B cell (primary cell): Measurements from ENCODE around the gene TPCN1. TPM values are rescaled to one million over a fixed set of nuclear protein-coding genes. Genes with fewer than 3 reads are reported as not detected.
"Not testable (repeated sequence)": the region's sequence is repeated elsewhere in the genome, so short reads cannot be mapped to it uniquely, and the experiment has no call there.

Experiments used
- ATAC-seq: fragments of 200-7000 bp; cut with Tn5 transposase; one replicate; pipeline ENCODE4 v1.10.0; 2021; ENCODE audit warnings: low read depth, mild to moderate bottlenecking, moderate number of reproducible peaks, moderate library complexity
- CTCF ChIA-PET: fragments of 350-600 bp; sonication (Branson Sonifier 250); formaldehyde crosslinking; loops from one replicate; lab custom pipeline; 2021; ENCODE audit warnings: antibody characterized with exemption, inconsistent platforms; lab: Charles Lee
- POLR2A ChIA-PET: fragments of 350-600 bp; sonication (Branson Sonifier 250); formaldehyde crosslinking; loops from one replicate; lab custom pipeline; 2021; ENCODE audit warnings: antibody characterized with exemption; lab: Charles Lee
- DNase-seq: peaks from one replicate; pipeline ENCODE4 v3.0.0; 2013
- H2AFZ ChIP-seq: 2 replicates; pipeline ENCODE4 v1.6.1; 2012; ENCODE audit warnings: mild to moderate bottlenecking, low read depth, low read length; ENCODE audit not compliant: insufficient read depth, poor library complexity, severe bottlenecking
- H3K27ac ChIP-seq, 2 donors: 1 replicate in 1 of 2; 2 replicates in 1 of 2; pipeline ENCODE4 v1.5.1; 2012 to 2013; ENCODE audit warnings: low read length in 2 of 2, mild to moderate bottlenecking in 2 of 2, moderate library complexity in 1 of 2
- H3K27me3 ChIP-seq, 4 experiments: fragments of 200-600 bp in 1 of 4; sonication (generic) in 1 of 4; replicated peaks in 1 of 4; 1 replicate in 2 of 4; 2 replicates in 2 of 4; pipeline versions ENCODE4 v1.6.1 to v1.7.0; 2013 to 2016; ENCODE audit warnings: low read length in 3 of 4, mild to moderate bottlenecking in 2 of 4, mixed read lengths in 1 of 4, moderate library complexity in 1 of 4; ENCODE audit not compliant: insufficient read depth in 4 of 4, control insufficient read depth in 3 of 4; ENCODE audit errors: control extremely low read depth in 1 of 4
- H3K36me3 ChIP-seq, 2 experiments: replicated peaks in 1 of 2; 1 replicate in 1 of 2; 2 replicates in 1 of 2; pipeline versions ENCODE4 v1.6.1 to v1.7.1; 2013; ENCODE audit warnings: low read length in 1 of 2; ENCODE audit not compliant: insufficient read depth in 2 of 2, control insufficient read depth in 1 of 2; ENCODE audit errors: control extremely low read depth in 1 of 2, extremely low read depth in 1 of 2
- H3K4me1 ChIP-seq, 2 donors: fragments of 200-600 bp in 1 of 2; sonication (generic) in 1 of 2; 1 replicate in 1 of 2; 2 replicates in 1 of 2; pipeline versions ENCODE4 v1.5.1 to v1.6.1; 2013 to 2017; ENCODE audit warnings: low read length in 2 of 2; ENCODE audit not compliant: control insufficient read depth in 2 of 2, insufficient read depth in 2 of 2
- H3K4me2 ChIP-seq: replicated peaks from 2 replicates; pipeline ENCODE3; 2012; ENCODE audit warnings: mild to moderate bottlenecking, low read depth, low read length; ENCODE audit not compliant: poor library complexity, severe bottlenecking
- H3K4me3 ChIP-seq, 5 experiments: fragments of 200-600 bp in 1 of 5; sonication (generic) in 1 of 5; 1 replicate in 3 of 5; 2 replicates in 2 of 5; pipeline versions ENCODE4 v1.5.1 to v1.7.0; 2011 to 2016; ENCODE audit warnings: low read length in 4 of 5, mild to moderate bottlenecking in 4 of 5, low read depth in 2 of 5, control low read depth in 1 of 5, moderate library complexity in 1 of 5; ENCODE audit not compliant: insufficient read depth in 1 of 5; ENCODE audit errors: control extremely low read depth in 1 of 5, extremely low read depth in 1 of 5
- H3K79me2 ChIP-seq: fragments of 200-600 bp; sonication (generic); one replicate; pipeline ENCODE4 v1.6.0; 2016; ENCODE audit warnings: low read length; ENCODE audit not compliant: control insufficient read depth, insufficient read depth
- H3K9ac ChIP-seq: fragments of 200-600 bp; sonication (generic); 2 replicates; pipeline ENCODE4 v1.6.1; 2017; ENCODE audit warnings: mild to moderate bottlenecking, low read length, moderate library complexity
- H3K9me3 ChIP-seq, 3 donors: one replicate each; pipeline versions ENCODE4 v1.6.1 to v1.7.1; 2013; ENCODE audit warnings: low read length in 2 of 3; ENCODE audit not compliant: control insufficient read depth in 2 of 3, insufficient read depth in 1 of 3; ENCODE audit errors: control extremely low read depth in 1 of 3
- H4K20me1 ChIP-seq: 2 replicates; pipeline ENCODE4 v1.6.0; 2012; ENCODE audit warnings: mild to moderate bottlenecking, low read length; ENCODE audit not compliant: insufficient read depth, control insufficient read depth, poor library complexity, severe bottlenecking
- H3K27ac Mint-ChIP-seq: one replicate; pipeline ENCODE4 v1.8.0; 2021; ENCODE audit warnings: mixed read lengths
- H3K27me3 Mint-ChIP-seq: one replicate; pipeline ENCODE4 v1.8.0; 2021; ENCODE audit warnings: mixed read lengths
- H3K4me1 Mint-ChIP-seq: one replicate; pipeline ENCODE4 v1.8.0; 2021; ENCODE audit warnings: mixed read lengths
- H3K4me3 Mint-ChIP-seq: one replicate; pipeline ENCODE4 v1.8.0; 2021; ENCODE audit warnings: mixed read lengths
- H3K9me3 Mint-ChIP-seq: one replicate; pipeline ENCODE4 v1.8.0; 2022; ENCODE audit warnings: mixed read lengths; ENCODE audit not compliant: insufficient read depth
- CTCF ChIP-seq: fragments of 200-600 bp; IDR thresholded peaks from one replicate; pipeline ENCODE4 v1.8.0; 2022; ENCODE audit warnings: antibody characterized with exemption, mild to moderate bottlenecking
- EZH2 ChIP-seq: IDR thresholded peaks from 2 replicates; pipeline ENCODE4 v1.6.1; 2012; ENCODE audit warnings: borderline replicate concordance, low read depth, mild to moderate bottlenecking, moderate library complexity, low read length; ENCODE audit not compliant: insufficient read depth, poor library complexity, severe bottlenecking
- WGBS: methylation state at CpG from one replicate; pipeline ENCODE4 v1.1.5; 2013; ENCODE audit warnings: missing lambda C conversion rate; ENCODE audit not compliant: insufficient coverage; 5-methylcytosine and 5-hydroxymethylcytosine counted together
- intact Hi-C: fragments of 100-400 bp; cut with micrococcal nuclease; formaldehyde crosslinking; loops from one replicate; pipeline ENCODE4 v1.10.0; 2022
- polyA plus RNA-seq: library from polyadenylated mRNA; depleted of rRNA; stranded (reverse); fragments of >200 nt; gene quantifications from 2 replicates; pipeline ENCODE4 v1.2.3, GENCODE V29; 2012
- total RNA-seq, 2 donors: library from RNA; stranded (reverse); fragments of 120-200 nt in 1 of 2; gene quantifications; 1 replicate in 1 of 2; 2 replicates in 1 of 2; pipeline versions ENCODE4 v1.2.3 to v1.2.4, GENCODE V29; 2013 to 2022

TPCN1 gene
- total and polyA plus RNA-seq, 2 donors (not counting 1 experiment from before 2014, with no cell fraction given), result 80.8 to 258 TPM

- no peak overlapping the region for H3K4me3 ChIP-seq
- Mint-ChIP-seq H3K27ac (peak overlapping the region; percentile 27), H3K4me1 (peaks cover 55% of the 10 kb centered on the region), H3K9me3 (no peaks in the 10 kb centered on the region), H3K4me3 (no peak overlapping the region), H3K27me3 (no peaks in the 10 kb centered on the region)
- WGBS, result 90% methylated on average over 2 of the region's 3 CpGs
- H3K36me3 ChIP-seq, result no peaks in the 10 kb centered on the region
- ChIA-PET POLR2A (interaction anchor here (3.7 kb wide), 1 partner anchor 18 kb away, joined by 22 read pairs; the partner anchor contains the start of gene TPCN1), CTCF (interaction anchor here (0.6 to 3.2 kb wide), 5 partner anchors 9 to 221 kb away, joined by 3 to 14 read pairs (median 3); no protein-coding TSS in a partner anchor)
- H3K9ac ChIP-seq, result no peak overlapping the region
- intact Hi-C loops, result loop anchor here (5.0 to 10.0 kb wide), 2 partner anchors 152 to 1770 kb away; partner anchors contain the start of gene PLBD2
- DNase-seq (no peak), ATAC-seq (no peak)
- H3K79me2 ChIP-seq, result no peaks in the 10 kb centered on the region
- TF ChIP-seq CTCF, result no peak
- no peak for TF ChIP-seq EZH2
- peaks cover 34 to 40% of the 10 kb centered on the region in 2 donors for H3K4me1 ChIP-seq
- peaks cover 0 to 6% (median 0%) of the 10 kb centered on the region in 3 donors for H3K9me3 ChIP-seq
- H3K27ac ChIP-seq, result no peak overlapping the region
- H3K27me3 ChIP-seq, result no peaks in the 10 kb centered on the region
- H3K4me2 ChIP-seq, result no peak overlapping the region
- no peaks in the 10 kb centered on the region for H4K20me1 ChIP-seq
- no peak overlapping the region for H2AFZ ChIP-seq
These were observed 16.5 kb upstream of the TPCN1 start for GRCh38 chr12:113204804-113205203.

DNA sequence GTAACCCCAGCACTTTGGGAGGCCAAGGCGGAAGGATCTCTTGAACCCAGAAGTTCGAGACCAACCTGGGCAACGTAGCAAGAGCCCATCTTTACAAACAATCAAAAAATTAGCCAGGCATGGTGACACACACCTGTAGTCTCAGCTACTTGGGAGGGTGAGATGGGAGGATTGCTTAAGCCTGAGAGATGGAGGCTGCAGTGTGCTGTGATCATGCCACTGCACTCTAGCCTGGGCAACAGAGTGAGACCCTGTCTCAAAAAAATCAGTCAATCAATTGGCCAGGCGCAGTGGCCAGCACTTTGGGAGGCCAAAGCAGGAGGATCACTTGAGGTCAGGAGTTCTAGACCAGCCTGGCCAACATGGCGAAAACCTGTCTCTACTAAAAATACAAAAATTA lies 14.5 kb upstream of the TPCN1 start:
- H3K9me3 Mint-ChIP-seq, H3K79me2 ChIP-seq, DNase-seq, H3K4me3 Mint-ChIP-seq, H4K20me1 ChIP-seq, H3K36me3 ChIP-seq, ATAC-seq, H3K4me3 ChIP-seq, H3K27me3 ChIP-seq, H3K27me3 Mint-ChIP-seq, H2AFZ ChIP-seq, H3K27ac ChIP-seq, H3K4me2 ChIP-seq, H3K9ac ChIP-seq, H3K9me3 ChIP-seq: not testable (repeated sequence)
- intact Hi-C loops, result loop anchor here (5.0 to 10.0 kb wide), 2 partner anchors 150 to 1772 kb away; partner anchors contain the start of gene PLBD2
- H3K4me1 ChIP-seq, result peaks cover 46 to 59% of the 10 kb centered on the region in 2 donors
- WGBS, result 100% methylated on average over 1 of the region's 5 CpGs
- CTCF ChIA-PET, result interaction anchor here (0.7 to 3.3 kb wide), 5 partner anchors 9 to 125 kb away, joined by 3 to 35 read pairs (median 23); partner anchors contain the start of gene TPCN1
- H3K4me1 Mint-ChIP-seq, result peaks cover 70% of the 10 kb centered on the region
- peak overlapping the region; percentile 51 for H3K27ac Mint-ChIP-seq
- POLR2A ChIA-PET, result interaction anchor here (0.7 to 3.7 kb wide), 5 partner anchors 15 to 1203 kb away, joined by 3 to 69 read pairs (median 37); partner anchors contain the start of gene TPCN1
